Calu3 (cell line): ENCODE results near the gene SRF. TPM values are rescaled to one million over a fixed set of nuclear protein-coding genes. Genes with fewer than 3 reads are reported as not detected.

ENCODE experiments used
- BruUV-seq: library from RNA; stranded (reverse); fragments of 400-500 nt; replicated peaks from 2 replicates; lab custom pipeline; 2021; lab: Mats Ljungman, UMichigan
- CTCF ChIA-PET: fragments of 300-600 bp; sonication (Branson Sonifier 250); formaldehyde crosslinking; loops from one replicate; lab custom pipeline; 2022; ENCODE audit warnings: antibody characterized with exemption; lab: Charles Lee
- DNase-seq: peaks from one replicate; pipeline ENCODE4 v3.0.0; 2022
- H3K27ac Mint-ChIP-seq: one replicate; pipeline ENCODE4 v1.8.0; 2022; ENCODE audit warnings: mixed read lengths; ENCODE audit not compliant: unreplicated experiment
- H3K27me3 Mint-ChIP-seq: one replicate; pipeline ENCODE4 v1.8.0; 2022; ENCODE audit warnings: mixed read lengths; ENCODE audit not compliant: unreplicated experiment
- H3K36me3 Mint-ChIP-seq: one replicate; pipeline ENCODE4 v1.8.0; 2022; ENCODE audit warnings: mild to moderate bottlenecking, moderate library complexity, mixed read lengths; ENCODE audit not compliant: insufficient read depth, unreplicated experiment
- H3K4me1 Mint-ChIP-seq: one replicate; pipeline ENCODE4 v1.8.0; 2022; ENCODE audit warnings: mild to moderate bottlenecking, low read depth, mixed read lengths; ENCODE audit not compliant: unreplicated experiment
- H3K4me3 Mint-ChIP-seq: one replicate; pipeline ENCODE4 v1.8.0; 2022; ENCODE audit warnings: mild to moderate bottlenecking, low read depth, moderate library complexity, mixed read lengths; ENCODE audit not compliant: unreplicated experiment
- H3K9me3 Mint-ChIP-seq: one replicate; pipeline ENCODE4 v1.8.0; 2022; ENCODE audit warnings: low read depth, mixed read lengths; ENCODE audit not compliant: unreplicated experiment
- intact Hi-C: fragments of 100-400 bp; cut with micrococcal nuclease; formaldehyde crosslinking; loops from one replicate; pipeline ENCODE4 v1.10.0; 2022; ENCODE audit not compliant: unreplicated experiment
- total RNA-seq: library from RNA; stranded (reverse); gene quantifications from 2 replicates; pipeline ENCODE4 v1.2.3, GENCODE V29; 2022
- TF ChIP-seq, protein P1 (sequence below): fragments of 200-600 bp; IDR thresholded peaks from one replicate; pipeline ENCODE4 v1.8.0; 2022; ENCODE audit warnings: antibody characterized with exemption; ENCODE audit not compliant: unreplicated experiment

Gene SRF
- total RNA-seq, 1 experiment from 2014 or later: 48.0 TPM

DNA sequence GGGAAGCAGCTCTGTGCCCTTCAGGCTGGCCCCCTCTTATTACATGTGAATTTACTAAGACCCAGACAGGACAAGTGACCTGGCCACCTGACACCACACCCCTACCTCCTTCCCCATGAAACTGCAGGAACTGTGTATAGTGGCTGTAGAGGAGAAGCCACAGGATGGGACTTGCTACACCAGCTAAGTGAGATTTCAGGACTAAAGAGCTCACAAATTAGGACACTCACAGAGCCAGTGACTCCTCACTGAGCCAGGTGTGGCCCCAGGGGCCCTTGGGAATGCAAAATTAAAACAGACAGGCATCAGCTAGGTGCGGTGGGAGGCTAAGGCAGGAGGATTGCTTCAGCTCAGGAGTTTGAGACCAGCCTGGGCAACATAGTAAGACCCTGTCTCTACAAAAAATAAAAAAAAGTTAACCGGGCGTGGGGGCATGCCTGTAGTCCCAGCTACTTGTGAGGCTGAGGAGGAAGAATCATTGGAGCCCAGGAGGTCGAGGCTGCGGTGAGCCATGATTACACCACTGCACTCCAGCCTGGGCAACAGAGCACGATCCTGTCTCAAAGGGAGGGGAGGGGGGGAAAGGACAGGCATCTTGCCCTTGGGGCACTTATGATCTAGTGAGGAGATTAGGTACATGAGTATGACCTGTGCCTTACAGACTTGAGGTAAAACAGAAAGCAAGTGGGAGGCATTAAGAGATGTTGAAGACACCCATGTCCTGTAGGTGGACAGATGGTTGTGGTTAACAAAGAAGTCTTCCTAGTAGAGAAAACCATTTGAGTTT lies 23.2 kb upstream of the SRF start:
- no peak overlapping the region for H3K27ac Mint-ChIP-seq
- CTCF ChIA-PET: interaction anchor here (0.9 kb wide), 1 partner anchor 16 kb away, joined by 4 read pairs; no protein-coding TSS in a partner anchor
- BruUV-seq: no TSS peak
- H3K27me3 Mint-ChIP-seq: no peaks in the 10 kb centered on the region
- H3K4me3 Mint-ChIP-seq: no peak overlapping the region
- peaks cover 9% of the 10 kb centered on the region for H3K4me1 Mint-ChIP-seq
- no peaks in the 10 kb centered on the region for H3K9me3 Mint-ChIP-seq
- TF ChIP-seq, protein P1, sequence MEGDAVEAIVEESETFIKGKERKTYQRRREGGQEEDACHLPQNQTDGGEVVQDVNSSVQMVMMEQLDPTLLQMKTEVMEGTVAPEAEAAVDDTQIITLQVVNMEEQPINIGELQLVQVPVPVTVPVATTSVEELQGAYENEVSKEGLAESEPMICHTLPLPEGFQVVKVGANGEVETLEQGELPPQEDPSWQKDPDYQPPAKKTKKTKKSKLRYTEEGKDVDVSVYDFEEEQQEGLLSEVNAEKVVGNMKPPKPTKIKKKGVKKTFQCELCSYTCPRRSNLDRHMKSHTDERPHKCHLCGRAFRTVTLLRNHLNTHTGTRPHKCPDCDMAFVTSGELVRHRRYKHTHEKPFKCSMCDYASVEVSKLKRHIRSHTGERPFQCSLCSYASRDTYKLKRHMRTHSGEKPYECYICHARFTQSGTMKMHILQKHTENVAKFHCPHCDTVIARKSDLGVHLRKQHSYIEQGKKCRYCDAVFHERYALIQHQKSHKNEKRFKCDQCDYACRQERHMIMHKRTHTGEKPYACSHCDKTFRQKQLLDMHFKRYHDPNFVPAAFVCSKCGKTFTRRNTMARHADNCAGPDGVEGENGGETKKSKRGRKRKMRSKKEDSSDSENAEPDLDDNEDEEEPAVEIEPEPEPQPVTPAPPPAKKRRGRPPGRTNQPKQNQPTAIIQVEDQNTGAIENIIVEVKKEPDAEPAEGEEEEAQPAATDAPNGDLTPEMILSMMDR: no peak
- no peaks in the 10 kb centered on the region for H3K36me3 Mint-ChIP-seq
- intact Hi-C loops: no loop called here
- no peak for DNase-seq

DNA sequence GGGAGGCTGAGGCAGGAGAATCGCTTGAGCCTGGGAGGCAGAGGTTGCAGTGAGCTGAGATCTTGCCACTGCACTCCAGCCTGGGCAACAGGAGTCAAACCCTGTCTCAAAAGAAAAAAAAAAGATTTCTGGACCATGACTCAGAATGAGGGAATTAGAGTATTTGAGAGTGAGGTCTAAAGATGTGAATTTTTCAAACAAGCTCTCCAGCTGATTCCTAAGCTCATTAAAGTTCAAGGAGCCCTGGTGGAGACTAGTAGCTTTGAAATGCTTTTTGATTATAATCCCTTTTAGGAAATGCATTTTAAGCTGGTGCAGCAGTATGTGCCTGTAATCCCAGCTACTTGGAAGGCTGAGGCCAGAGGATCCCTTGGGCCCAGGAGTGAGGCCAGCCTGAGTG lies 21.8 kb upstream of the SRF start:
- intact Hi-C loops: no loop called here
- Mint-ChIP-seq H3K27me3 (no peaks in the 10 kb centered on the region), H3K27ac (no peak overlapping the region), H3K4me3 (no peak overlapping the region), H3K9me3 (no peaks in the 10 kb centered on the region), H3K36me3 (no peaks in the 10 kb centered on the region), H3K4me1 (peaks cover under 1% of the 10 kb centered on the region)
- CTCF ChIA-PET: interaction anchor here (1.5 kb wide), 1 partner anchor 21 kb away, joined by 4 read pairs; no protein-coding TSS in a partner anchor
- BruUV-seq: no TSS peak
- TF ChIP-seq, protein P1: no peak
- no peak for DNase-seq

DNA sequence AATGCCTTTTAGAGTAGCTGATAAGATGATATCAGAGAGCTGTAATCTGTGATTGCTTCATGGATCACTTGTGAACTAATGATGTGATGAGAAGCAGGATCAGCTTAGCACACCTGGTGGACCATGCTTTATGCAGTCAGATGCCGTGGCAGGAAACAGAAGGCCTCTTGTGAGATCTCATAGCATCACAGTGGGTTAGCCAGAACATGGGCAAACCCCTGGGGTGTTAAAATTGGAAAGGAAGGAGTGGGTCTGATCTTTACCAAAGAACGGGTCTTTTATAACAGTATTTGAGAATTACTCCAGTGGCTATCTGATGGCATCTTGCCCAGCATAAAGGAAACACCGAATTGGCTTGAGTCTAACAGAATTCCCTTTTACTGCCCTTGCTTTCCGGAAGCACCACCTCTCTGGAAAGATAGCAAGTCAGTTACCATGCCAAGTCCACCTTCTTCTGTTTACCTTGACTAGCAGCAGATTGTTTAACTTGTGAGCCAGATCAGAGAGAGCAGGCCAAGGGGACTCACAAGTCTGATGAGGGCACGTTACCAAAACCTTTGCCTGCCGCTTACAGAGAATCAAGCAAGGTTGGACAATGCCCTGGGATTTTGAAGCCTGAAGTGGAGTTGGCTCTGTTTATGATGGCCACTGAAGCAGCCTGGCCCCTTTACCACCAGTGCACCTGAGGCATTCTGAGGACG lies 20.9 kb upstream of the SRF start:
- Mint-ChIP-seq H3K4me3 (no peak overlapping the region), H3K36me3 (no peaks in the 10 kb centered on the region), H3K27me3 (no peaks in the 10 kb centered on the region), H3K4me1 (no peaks in the 10 kb centered on the region), H3K27ac (no peak overlapping the region), H3K9me3 (no peaks in the 10 kb centered on the region)
- BruUV-seq: no TSS peak
- TF ChIP-seq, protein P1: no peak
- CTCF ChIA-PET: interaction anchor here (1.5 kb wide), 1 partner anchor 20 kb away, joined by 4 read pairs; no protein-coding TSS in a partner anchor
- intact Hi-C loops: no loop called here
- DNase-seq: no peak

DNA sequence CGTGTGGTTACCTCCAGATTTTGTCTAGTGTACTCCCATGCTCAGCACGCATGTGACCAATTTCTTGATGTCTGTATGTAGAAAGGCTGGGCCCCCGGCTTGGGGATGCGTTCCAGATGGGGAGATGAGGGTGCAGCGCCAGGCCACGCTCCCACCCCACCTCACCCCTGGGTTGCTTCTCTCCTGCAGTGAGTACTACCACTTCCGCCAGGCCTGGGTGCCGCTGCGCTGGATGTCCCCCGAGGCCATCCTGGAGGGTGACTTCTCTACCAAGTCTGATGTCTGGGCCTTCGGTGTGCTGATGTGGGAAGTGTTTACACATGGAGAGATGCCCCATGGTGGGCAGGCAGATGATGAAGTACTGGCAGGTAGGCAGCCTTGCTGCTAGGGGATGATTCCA lies 11.5 kb upstream of the SRF start:
- CTCF ChIA-PET: no interaction called here
- intact Hi-C loops: no loop called here

More for the DNA sequence above, 11.5 kb upstream of the SRF start:
- H3K36me3 Mint-ChIP-seq: peaks cover 8% of the 10 kb centered on the region
- no peaks in the 10 kb centered on the region for H3K9me3 Mint-ChIP-seq
- TF ChIP-seq, protein P1: no peak
- BruUV-seq: no TSS peak
- H3K4me1 Mint-ChIP-seq: no peaks in the 10 kb centered on the region
- no peak for DNase-seq
- no peak overlapping the region for H3K27ac Mint-ChIP-seq
- H3K27me3 Mint-ChIP-seq: no peaks in the 10 kb centered on the region
- no peak overlapping the region for H3K4me3 Mint-ChIP-seq
